Measurements from ENCODE around the gene UBXN1. TPM values are rescaled to one million over a fixed set of nuclear protein-coding genes. Genes with fewer than 3 reads are reported as not detected.

The UBXN1 gene
- total and polyA plus RNA-seq, 10 of the 15 experiments (the other 5 are each of a cell fraction or from before 2014, with no cell fraction given): 7.0 to 173 (median 106) TPM

DNA sequence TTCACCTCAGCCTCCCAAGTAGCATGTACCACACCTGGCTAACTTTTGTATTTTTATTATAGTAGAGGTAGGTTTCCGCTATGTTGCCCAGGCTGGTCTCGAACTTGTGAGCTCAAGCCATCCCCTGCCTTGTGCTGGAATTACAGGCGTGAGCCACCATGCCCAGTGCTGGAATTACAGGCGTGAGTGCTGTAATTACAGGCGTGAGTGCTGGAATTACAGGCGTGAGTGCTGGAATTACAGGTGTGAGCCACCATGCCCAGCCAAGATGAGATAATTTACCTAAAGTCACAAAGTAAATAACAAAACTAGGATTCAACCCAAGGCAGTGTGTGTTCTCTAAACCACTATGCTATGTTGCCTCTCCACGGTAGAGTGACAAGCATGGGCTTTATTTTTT lies 3.6 kb upstream of the UBXN1 start:
- ChIA-PET POLR2A (no interaction called here), CTCF (no interaction called here), RAD21 (ENCODE audit: unreplicated experiment) (no interaction called here), SMC1A (ENCODE audit: uncharacterized antibody, unreplicated experiment) (interaction anchor here (0.8 to 1.3 kb wide), 2 partner anchors 11 to 87 kb away, joined by 3 to 4 read pairs; no protein-coding TSS in a partner anchor)
- no peak overlapping the region for H3K27ac ChIP-seq (ENCODE audit: control insufficient read depth, insufficient read depth)
- no peak for ATAC-seq
- TF ChIP-seq CHD2 (IDR thresholded peaks at IDR 0.05; ENCODE audit: borderline replicate concordance, low read depth, low read length) (no peak), ZNF274 (IDR thresholded peaks at IDR 0.05; ENCODE audit: insufficient read depth, insufficient read length) (no peak), ZNF217 (IDR thresholded peaks at IDR 0.05) (no peak), MEF2A (IDR thresholded peaks at IDR 0.05; ENCODE audit: insufficient read depth, low read depth, low read length) (no peak), RB1 (IDR thresholded peaks at IDR 0.05; ENCODE audit: borderline replicate concordance) (no peak)
- TF ChIP-seq, protein P1, sequence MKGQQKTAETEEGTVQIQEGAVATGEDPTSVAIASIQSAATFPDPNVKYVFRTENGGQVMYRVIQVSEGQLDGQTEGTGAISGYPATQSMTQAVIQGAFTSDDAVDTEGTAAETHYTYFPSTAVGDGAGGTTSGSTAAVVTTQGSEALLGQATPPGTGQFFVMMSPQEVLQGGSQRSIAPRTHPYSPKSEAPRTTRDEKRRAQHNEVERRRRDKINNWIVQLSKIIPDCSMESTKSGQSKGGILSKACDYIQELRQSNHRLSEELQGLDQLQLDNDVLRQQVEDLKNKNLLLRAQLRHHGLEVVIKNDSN (IDR thresholded peaks at IDR 0.05; ENCODE audit: borderline replicate concordance, extremely low read length, insufficient read depth, low read depth, low read length): no peak
- no TSS peak for BruUV-seq (replicated peaks)
- WGBS (ENCODE audit: insufficient coverage, insufficient replicate concordance, low lambda C conversion rate, missing lambda C conversion rate): 62% methylated on average over 7 of the region's 7 CpGs
- no peaks in the 10 kb centered on the region for H4K20me1 ChIP-seq (ENCODE audit: control insufficient read depth, insufficient read depth)
- intact Hi-C loops (cut with micrococcal nuclease; ENCODE audit: unreplicated experiment) (loop anchor here (10.0 kb wide), 1 partner anchor 218 kb away; no protein-coding TSS in a partner anchor), in situ Hi-C loops (cut with MboI) (no loop called here)
- H3K4me2 ChIP-seq (ENCODE audit: control insufficient read depth, insufficient read depth): no peak overlapping the region
- H3K4me3 ChIP-seq: no peak overlapping the region
- H3K4me1 ChIP-seq (ENCODE audit: control insufficient read depth, insufficient read depth, low read length): peaks cover 6% of the 10 kb centered on the region
- no peak for DNase-seq (ENCODE audit: low read depth, low spot score)
- no peak overlapping the region for H3K9ac ChIP-seq (ENCODE audit: control insufficient read depth, insufficient read depth, low read length)
- peaks cover 18% of the 10 kb centered on the region for H3K79me2 ChIP-seq (ENCODE audit: control insufficient read depth, insufficient read depth, low read length)
- no peak for FAIRE-seq
- no peaks in the 10 kb centered on the region for H3K27me3 ChIP-seq (replicated peaks in 1 of 2; ENCODE audit: control insufficient read depth in 2 of 2, insufficient read depth in 2 of 2, low read length in 1 of 2)
- no peak overlapping the region for H2AFZ ChIP-seq (ENCODE audit: control insufficient read depth, low read depth, low read length)
- 0 out of 4 replicates have a peak, but pooled peaks cover 0 to under 1% of the 10 kb centered on the region in 2 experiments for H3K36me3 ChIP-seq (ENCODE audit: control insufficient read depth in 2 of 2, insufficient read depth in 2 of 2, low read length in 1 of 2)
- H3K9me3 ChIP-seq (replicated peaks; ENCODE audit: control insufficient read depth, insufficient read depth, low read length): no peaks in the 10 kb centered on the region
